Glomerular endothelial cell (primary cell): ENCODE results near the gene STOML1. TPM values are rescaled to one million over a fixed set of nuclear protein-coding genes. Genes with fewer than 3 reads are reported as not detected.
"Not testable (repeated sequence)": the region's sequence is repeated elsewhere in the genome, so short reads cannot be mapped to it uniquely, and the experiment has no call there.

Experiments
- DNase-seq: peaks from one replicate; pipeline ENCODE4 v3.0.0-alpha.2; 2011; ENCODE audit warnings: low read depth, low spot score; ENCODE audit errors: extremely low read depth
- total RNA-seq: library from RNA; depleted of rRNA; stranded (reverse); fragments of >200 nt; gene quantifications from 2 replicates; pipeline ENCODE4 v1.2.3, GENCODE V29; 2015

Gene STOML1
- total RNA-seq, 1 donor from 2014 or later: 13.4 TPM

DNA sequence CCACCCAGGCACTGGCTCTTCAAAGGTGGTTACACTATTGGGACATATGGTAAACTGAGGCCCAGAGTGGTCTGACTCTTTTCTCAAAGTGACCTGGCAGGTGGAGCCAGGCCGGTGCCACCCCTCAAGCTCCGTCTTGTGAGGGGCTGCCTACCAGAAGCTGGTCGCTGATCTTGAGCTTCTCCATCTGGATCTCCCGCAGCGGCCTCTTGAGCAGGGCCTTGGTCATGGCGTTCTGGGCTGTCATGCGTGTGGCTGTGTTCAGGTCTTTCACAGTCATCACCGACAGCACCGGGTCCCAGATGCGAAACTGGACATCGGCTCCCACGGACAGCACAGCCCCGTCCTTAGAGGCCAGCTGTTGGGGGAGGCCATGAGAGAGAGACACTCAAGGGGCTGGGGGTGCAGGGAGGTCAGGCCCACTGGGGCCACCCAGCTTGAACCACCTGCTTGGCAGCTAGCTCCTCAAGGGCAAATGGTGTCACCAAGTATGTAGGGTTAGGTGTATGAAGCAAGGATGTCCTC, 3.6 kb downstream of the STOML1 start:
- DNase-seq: no peak

DNA sequence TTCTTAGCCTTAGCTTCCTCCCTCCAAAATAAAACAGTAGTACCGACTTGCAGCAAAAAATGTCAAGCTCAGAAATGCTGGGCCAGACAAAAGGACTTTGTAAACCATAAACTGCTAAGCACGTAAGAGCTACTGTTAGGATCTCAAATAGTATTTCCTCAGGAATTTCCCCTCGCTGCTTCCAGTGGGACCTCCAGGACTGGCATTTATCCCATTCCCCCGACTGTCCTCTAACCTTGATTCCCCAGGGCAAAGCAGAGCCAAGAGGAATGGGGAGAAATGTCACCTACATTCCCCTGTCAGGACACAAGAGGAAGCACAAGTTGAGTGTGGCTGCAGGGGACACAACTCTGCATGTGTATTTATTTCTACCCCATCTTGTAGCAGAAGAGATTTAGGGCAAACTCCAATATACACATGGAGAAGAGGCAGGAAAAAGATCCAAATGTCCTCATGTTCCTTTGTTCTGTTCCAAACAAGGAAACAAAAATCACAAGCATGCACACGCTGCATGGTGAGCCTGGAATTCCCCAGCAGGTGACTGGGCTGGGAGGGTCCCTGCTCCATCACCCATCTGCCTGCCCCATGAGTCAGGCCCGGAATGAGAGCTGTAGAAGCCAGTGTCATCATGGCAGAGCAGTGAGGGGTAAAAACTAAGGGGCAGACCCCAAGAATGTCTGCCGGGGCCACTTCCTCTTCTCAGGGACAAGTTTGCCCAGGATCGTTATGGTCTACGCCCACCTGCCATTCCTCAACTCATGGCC, 4.2 kb downstream of the STOML1 start:
- DNase-seq: no peak

DNA sequence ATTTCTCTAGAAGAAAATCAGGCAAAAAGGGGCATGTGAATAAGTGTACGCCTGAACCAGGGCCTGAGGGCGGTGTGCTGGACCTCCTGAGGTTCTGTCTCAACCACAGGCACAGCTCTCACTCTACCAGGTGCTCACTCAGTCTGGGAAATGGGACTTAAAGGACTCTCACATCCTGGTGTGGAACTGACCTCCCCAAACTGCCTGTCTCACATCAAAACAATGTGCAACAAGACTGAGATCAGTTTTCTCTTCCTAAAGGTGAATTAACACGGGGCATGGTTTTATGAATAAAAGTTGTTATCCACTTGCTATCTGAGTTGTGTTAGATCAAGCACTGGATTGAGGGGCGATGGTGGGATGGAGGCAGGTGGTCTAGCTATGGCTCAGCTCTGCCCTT, 4.8 kb downstream of the STOML1 start:
- no peak for DNase-seq

DNA sequence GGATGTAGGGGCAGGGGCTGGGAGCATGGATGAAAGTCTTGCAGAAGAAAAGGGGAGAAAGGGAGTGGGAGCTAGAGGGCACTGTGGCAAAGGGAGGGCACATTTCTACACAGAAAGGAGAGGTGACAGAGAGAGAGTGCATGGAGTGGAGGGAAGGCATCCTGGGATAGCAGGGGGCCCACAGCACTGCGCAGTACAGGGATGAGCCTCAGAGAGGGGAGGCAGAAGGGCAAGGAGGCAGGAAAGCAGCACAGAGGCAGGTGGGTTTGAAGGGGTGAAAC, 5.4 kb downstream of the STOML1 start:
- DNase-seq: no peak

DNA sequence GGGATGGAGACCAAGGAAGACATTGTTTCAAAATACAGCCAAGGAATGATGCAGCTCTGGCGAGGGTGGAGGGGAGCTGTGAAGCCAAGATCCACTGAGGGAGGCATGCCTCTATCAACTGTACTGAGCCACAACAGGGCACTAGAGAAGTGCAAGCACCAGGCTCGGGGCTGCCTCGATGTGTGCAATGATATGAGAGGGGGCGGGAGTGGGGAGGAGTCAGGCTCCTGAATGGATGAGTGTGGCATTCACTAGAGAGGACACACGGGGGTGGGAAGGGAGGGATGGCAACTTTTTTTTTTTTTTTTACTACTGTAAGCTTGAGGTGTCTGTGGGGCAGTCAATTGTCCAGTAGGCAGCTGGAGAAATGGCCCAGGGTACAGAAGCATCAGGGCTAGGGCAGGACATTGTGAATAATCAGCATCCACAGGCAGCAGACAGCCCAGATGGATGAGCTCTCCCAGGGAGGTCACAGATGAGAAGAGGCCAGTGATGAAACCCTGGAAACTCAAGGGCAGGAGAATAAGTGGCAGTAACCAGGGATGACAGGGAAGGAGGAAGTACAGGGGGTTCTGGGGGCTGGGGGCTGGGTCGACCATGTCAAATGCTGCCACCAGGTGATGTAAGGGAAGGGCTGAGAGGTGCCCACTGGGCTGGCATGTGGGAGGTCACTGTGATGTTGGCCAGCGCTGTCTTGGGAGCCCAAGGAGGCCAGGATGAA, 5.9 kb downstream of the STOML1 start:
- DNase-seq: no peak

DNA sequence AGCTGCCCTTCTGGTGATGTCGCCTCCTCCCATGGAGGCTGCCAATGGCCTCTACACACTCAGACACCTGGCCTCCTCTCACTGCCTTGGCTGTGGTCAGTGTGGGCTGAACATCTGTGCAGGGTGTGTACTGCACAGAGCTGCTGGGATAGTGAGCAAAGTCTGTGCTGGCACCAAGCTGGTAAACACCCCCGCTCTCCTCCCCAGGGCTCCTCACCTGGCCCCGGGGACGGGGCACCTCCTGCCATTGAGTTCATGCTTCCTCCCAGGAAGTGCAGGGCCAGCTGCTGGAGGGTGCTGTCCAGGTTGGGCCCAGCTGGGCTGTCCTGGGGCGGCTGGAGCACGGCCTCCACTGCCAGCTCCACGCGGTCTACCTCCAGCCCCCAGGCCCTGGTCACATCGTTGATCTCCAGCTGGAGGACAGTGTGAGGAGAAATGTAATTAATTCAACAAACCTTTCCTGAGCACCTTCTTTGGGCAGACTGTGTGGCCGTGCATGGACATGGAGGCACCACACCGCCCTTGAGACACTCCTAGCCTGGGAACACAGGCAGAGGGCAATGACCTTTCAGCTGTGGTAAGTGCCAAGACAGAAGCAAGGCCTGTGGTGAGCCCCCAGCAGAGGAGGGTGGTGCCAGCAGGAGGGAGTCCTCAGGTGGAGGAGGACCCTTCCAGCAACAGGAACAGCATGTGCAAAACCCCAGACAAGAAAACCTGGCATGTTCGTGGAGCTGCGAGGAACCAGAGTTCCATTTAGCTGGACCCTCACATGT, 6.8 kb downstream of the STOML1 start:
- DNase-seq: no peak

DNA sequence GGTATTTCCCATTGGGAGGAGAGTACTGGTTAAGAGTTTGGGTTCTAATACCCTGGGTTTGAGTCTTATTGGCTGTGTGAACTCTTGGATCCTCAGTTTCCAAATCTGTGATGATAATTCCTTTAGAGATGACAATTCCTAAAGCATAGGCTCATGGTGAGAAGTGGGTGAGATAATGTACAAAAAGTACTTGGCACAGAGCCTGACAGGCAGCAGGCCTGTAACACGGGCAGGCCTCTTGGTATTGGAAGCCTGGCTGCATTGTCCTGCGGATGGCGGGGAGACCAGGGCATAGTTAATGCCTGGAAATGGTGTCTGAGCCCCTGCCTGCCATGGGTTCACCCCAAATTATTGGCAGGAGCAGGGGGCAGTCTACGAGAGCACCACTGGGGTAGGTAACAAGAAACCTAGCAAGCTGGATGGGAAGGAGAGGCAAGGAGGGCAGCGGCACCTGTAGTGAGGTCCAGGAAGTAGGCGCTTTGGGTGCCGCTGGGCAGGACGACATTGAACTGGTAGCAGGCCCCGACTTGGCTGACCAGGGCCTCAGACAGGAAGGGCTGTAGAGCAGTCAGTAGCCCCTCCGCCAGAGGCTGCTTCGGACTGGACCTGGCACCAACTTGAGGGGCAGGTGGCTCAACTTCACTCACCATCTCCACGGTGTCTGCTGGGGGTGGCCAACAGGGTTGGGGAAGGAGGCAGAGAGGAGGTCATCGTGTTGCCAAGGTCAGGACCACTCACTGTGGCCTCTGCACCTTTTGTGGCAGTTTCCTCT, 7.7 kb downstream of the STOML1 start:
- DNase-seq: no peak

DNA sequence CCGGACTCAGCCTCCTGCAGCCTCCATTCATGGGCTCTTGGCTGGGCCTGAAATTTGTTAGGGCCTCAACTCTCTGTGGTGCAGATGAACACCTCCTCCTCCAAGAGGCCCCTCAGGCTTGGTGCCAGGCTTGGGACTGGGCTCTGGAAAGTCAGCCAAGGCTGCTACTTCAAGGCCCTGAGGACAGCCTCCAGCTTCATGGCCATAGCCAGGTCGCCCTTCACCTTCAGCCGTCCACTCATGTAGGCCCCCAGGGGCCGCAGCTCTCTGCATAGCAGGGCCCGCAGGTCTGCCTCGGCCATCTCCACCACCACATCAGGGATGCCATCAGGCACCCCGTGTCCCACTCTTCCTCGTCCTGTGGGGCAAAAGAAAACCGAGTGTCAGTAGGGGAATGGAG, 8.3 kb downstream of the STOML1 start:
- no peak for DNase-seq

DNA sequence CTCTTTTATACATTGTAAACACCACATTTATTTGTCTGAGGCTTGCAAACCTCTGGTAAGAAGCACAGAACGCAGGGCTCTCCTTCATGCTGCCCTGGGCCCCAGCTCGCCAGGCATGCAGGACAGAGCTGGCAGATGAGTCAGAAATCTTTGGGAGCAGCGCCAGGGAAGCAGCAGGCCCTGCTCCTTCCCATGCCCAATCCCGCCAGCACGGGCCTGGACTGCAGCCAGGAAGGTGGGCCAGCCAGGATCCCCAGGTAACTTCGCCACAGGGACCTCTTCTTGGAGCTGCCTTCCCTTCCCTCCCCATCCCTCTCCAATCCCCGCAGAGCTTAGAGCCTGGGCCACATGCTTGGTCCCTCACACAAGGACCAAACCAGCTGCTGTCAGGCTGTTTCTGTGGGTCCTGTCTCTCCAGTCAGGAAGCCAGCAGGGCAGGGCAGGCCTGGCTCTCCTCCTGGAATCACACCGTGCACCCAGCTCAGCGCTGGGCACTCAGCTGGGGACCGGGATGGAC, 8.8 kb downstream of the STOML1 start:
- no peak for DNase-seq

DNA sequence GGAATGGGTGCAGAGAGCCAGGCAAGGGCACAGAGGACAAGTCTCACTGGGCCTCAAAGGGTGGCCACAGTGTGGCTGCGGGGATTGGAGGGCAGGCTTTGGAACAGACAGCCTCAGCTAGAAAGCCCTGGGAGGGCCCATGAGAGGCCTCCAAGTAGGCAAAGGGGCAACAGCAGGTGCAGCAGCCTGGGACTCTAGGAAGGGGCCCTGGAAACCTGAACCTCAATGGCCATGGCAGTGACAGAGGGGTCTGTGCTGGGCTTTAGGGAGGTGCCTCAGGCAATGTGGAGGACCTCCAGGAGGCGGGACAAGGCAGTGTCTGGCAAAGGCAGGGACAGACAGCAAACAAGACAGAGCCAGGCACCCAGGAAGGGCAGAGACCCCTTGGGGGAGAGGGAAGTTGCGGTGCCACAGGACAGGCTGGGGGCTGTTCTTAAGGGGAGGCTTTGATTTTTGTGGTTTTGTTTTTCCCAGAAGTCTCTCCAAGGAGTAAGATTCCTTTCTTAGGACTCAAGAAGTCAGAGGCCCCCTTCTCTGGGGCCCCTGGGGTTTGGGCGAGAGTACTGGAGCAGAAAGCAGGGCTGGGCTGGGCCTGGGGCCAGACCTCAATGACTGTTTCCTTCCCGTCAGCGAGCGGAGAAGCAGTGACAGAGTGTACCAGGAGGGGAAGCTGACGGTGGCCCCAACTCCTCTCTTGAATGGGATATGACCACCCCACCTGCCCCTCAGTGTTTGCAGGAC, 9.7 kb downstream of the STOML1 start:
- DNase-seq: no peak

DNA sequence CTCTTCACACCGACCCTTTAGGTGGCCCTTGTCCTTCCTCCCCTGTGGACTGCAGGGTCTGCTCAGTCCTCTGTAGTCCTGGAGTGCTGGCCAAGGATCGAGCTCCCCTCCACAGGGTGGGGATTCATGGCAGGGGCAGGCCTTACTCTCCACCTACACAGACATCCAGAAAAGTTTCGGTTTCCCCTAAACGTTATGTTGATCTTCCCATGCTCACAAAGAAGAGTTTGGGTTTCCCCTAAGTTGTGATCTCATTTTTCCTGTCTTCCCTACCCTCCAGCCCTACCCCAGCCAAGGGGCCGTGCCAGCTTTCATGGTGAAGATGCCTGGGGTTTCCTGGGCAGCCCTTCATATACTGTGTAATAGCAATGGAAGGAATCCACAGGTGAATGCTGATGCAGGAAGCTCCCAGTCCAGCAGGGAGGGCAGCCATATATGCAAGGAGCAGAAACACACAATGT, 10.3 kb downstream of the STOML1 start:
- no peak for DNase-seq

DNA sequence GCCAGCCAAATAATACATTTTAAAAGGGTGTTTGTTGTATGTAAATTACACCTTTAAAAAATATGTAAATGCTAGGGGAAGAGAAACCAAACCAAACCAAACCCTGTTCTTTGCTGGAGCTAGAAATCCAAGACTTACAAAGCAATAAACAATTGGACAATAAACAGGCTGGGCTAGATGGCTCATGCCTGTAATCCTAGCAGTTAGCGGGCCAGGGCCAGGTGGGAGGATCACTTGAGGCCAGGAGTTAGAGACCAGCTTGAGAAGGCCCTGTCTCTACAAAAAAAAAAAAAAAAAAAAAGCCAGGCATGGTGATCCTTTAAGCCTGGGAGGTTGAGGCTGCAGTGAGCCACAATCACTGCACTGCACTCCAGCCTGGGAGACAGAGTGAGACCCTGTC, 12.5 kb downstream of the STOML1 start:
- no peak for DNase-seq

DNA sequence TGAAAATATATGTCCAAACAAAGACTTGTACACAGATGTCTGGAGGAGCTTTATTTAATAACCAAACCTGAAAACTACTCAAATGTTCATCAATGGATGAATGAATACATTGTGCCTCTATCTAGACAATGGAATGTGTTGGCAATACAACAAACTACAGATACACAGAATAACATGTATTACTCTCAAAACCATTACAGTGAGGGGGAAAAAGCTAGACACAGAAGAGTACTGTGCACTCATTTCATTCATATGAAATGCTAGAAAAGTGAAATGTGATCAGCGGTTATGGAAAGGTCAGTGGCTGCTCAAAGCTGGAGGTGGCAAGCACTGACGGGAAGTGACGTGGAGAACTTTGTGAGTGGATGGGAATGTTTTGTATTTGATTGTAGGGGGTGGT, 13.2 kb downstream of the STOML1 start:
- no peak for DNase-seq

DNA sequence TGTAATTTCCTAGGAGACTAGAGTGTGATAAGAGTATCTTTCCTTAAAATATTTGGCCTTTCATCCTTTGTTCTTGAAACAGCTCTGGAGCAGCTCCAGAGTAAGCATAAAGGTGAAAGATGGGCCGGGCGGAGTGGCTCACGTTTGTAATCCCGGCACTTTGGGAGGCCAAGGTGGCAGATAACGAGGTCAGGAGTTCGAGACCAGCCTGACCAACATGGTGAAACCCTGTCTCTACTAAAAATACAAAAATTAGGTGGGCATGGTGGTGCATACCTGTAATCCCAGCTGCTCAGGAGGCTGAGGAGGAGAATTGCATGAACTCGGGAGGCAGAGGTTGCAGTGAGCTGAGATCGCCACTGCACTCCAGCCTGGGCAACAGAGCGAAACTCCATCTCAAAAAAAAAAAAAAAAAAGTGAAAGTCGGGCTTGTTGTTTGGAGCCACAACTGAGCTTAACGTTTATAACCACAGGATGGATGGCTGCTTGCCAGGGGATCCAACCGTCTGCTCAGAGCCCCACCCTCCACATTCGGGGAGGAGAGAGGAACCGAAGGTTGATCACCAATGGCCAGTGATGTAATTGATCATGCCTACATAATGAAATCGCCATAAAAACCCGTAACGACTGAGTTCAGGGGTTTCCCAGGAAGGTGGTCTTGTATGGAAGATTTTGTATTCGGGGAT, 16.5 kb downstream of the STOML1 start:
- DNase-seq: not testable (repeated sequence)

DNA sequence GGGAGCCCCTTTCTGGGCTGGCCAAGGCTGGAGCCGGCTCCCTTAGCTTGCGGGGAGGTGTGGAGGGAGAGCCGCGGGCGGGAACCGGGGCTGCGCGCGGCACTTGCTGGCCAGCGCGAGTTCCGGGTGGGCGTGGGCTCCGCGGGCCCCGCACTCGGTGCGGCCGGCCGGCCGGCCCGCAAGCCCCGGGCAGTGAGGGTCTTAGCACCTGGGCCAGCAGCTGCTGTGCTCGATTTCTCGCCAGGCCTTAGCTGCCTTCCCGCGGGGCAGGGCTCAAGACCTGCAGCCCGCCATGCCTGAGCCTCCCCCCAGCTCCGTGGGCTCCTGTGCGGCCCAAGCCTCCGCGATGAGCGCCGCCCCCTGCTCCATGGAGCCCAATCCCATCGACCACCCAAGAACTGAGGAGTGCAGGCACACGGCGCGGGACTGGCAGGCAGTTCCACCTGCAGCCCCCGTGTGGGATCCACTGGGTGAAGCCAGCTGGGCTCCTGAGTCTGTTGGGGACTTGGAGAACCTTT, 18.4 kb downstream of the STOML1 start:
- not testable (repeated sequence) for DNase-seq

DNA sequence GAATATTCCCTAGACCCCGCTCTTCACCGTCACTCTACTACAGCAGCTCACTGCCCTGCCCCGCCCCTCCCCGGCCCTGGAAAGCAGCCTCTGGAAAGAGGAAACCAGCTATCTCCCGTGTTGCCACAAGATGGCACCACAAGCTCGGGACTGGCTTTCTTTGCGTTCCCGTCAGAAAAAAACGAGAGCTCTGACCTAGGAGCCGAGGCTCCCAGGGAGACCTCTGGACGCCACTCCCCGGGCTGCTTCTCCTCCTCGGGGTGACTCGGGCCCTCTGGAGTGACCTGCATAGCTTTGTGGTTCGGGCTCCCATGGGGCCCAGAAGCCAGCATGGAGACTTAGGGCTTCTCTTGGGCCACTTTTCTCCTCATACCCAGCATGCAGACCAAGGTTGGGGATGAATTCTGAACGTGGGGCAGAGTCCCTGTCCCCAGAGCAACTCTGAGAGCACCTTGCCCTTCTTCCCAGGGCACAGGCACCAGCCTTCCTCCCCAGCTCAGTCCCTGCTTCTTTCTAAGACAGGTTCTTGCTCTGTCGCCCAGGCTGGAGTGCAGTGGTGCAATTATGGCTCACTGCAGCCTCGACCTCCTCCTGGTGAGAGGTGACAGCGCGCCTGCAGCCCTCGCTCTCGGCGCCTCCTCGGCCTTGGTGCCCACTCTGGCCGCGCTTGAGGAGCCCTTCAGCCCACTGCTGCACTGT, 19.0 kb downstream of the STOML1 start:
- DNase-seq: no peak

DNA sequence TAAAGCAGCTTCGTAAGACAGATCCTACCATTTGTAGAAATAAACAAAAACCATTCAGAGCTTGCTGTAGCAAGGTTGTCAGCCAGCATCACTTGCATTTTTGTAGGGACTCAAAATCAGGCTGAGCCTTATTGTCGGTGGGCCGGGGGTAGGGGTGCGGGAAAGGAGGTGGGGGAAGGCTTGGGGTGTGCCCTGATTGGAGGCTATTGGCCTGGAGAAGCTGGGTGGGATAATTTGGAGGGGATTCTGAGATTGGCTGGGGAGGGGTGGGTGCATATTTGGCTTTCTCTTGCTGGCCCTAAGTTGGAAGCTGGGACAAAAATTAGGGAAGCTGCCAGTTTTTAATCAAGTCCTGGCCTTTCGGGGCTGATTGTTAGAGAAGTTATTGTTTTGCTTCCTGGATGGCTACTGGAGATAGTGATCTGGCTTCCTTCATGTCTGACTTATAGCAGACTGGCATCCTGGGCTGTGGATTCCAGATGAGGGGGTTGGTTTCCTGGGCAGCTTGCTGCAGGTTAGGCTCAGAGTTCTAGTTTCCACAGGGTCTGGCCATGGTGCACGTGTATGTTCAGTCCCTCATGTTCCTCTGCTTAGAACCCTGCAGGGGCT, 22.8 kb downstream of the STOML1 start:
- DNase-seq: no peak

DNA sequence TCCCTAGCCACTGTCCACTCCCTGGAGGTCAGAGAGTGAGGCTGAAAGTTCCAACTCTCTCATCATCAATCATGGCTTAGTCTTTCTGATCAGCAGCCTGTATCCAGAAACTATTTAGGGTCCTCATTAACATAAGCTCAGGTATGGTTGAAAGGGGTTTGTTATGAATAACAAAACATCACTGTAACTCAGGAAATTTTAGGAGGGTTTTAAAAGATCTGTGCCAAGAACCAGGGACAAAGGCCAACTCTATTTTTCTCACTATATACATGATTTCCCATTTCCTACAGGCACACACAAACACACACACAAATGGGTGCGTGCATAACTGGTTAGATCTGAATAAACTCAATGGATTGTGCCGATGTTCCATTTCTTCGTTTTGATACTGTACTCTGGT, 23.6 kb downstream of the STOML1 start:
- no peak for DNase-seq
